Thymus (tissue), 11 donors: Measurements from ENCODE around the gene ARPP21. TPM values are rescaled to one million over a fixed set of nuclear protein-coding genes. Genes with fewer than 3 reads are reported as not detected.
"Not testable (repeated sequence)": the region's sequence is repeated elsewhere in the genome, so short reads cannot be mapped to it uniquely, and the experiment has no call there.

Experiments used
- DNase-seq, 9 donors: peaks; one replicate each; pipeline ENCODE4 v3.0.0-alpha.2; 2013; ENCODE audit warnings: low spot score in 9 of 9, low read depth in 6 of 9, missing footprints in 1 of 9
- H3K27ac ChIP-seq, 2 donors: one replicate each; pipeline ENCODE4 v1.5.1; 2013; ENCODE audit warnings: control low read depth in 1 of 2, low read depth in 1 of 2, low read length in 1 of 2, mild to moderate bottlenecking in 1 of 2, moderate library complexity in 1 of 2
- H3K27me3 ChIP-seq, 2 donors: one replicate each; pipeline ENCODE4 v1.5.1; 2013; ENCODE audit warnings: low read length in 1 of 2; ENCODE audit not compliant: control insufficient read depth in 2 of 2, insufficient read depth in 1 of 2
- H3K36me3 ChIP-seq, 2 donors: one replicate each; pipeline ENCODE4 v1.5.1; 2013; ENCODE audit warnings: low read length in 1 of 2, mild to moderate bottlenecking in 1 of 2, moderate library complexity in 1 of 2; ENCODE audit not compliant: control insufficient read depth in 2 of 2, insufficient read depth in 2 of 2
- H3K4me1 ChIP-seq, 2 donors: one replicate each; pipeline ENCODE4 v1.5.1; 2013; ENCODE audit warnings: low read length in 2 of 2; ENCODE audit not compliant: control insufficient read depth in 2 of 2, insufficient read depth in 2 of 2
- H3K4me3 ChIP-seq, 2 donors: one replicate each; pipeline ENCODE4 v1.5.1; 2013; ENCODE audit warnings: low read length in 2 of 2, control low read depth in 1 of 2, mild to moderate bottlenecking in 1 of 2
- H3K9me3 ChIP-seq, 2 donors: one replicate each; pipeline ENCODE4 v1.5.1; 2013; ENCODE audit warnings: low read length in 1 of 2, mild to moderate bottlenecking in 1 of 2; ENCODE audit not compliant: control insufficient read depth in 2 of 2, insufficient read depth in 1 of 2
- WGBS: extraction: QIAGEN DNeasy Blood & Tissue Kit; methylation state at CpG from one replicate; pipeline ENCODE4 v1.1.7; 2013; 5-methylcytosine and 5-hydroxymethylcytosine counted together
- polyA plus RNA-seq: library from polyadenylated mRNA; stranded (reverse); fragments of 200-250 nt; gene quantifications from one replicate; pipeline ENCODE4 v1.2.3, GENCODE V29; 2013
- total RNA-seq: library from RNA; stranded (reverse); fragments of 120-200 nt; gene quantifications from one replicate; pipeline ENCODE4 v1.2.4, GENCODE V29; 2013
- donor health status: healthy.

Gene ARPP21
- total and polyA plus RNA-seq, 2 donors: 50.8 to 136 TPM

- H3K9me3 ChIP-seq: peaks cover 0 to 3% of the 10 kb centered on the region in 2 donors
- H3K4me1 ChIP-seq: no peaks in the 10 kb centered on the region
- H3K4me3 ChIP-seq: no peak overlapping the region
- WGBS: 93% methylated on average over 7 of the region's 7 CpGs
- no peaks in the 10 kb centered on the region for H3K36me3 ChIP-seq
- H3K27ac ChIP-seq: no peak overlapping the region
- no peaks in the 10 kb centered on the region for H3K27me3 ChIP-seq
- DNase-seq: no peak
Measured at GRCh38 chr3:35602395-35602936, 36.9 kb upstream of the ARPP21 start.

DNA sequence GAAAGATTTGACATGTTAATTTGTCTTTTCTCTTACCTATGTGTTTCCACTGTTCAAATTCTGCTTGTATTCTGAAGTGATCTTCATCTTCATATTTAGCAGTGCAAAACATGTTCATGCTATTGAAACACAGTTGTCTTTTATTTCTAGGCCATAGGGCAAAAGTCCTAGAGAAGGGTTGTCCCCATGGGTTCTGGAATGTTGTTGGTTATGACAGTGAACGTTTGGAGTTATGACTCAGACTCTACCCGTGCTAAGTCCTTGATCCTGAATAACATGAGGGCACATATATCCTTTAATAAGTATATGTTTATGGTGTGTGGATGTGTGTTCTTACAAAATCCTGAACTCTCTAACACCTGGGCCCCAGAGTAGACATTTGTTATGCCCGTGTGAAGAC, 23.0 kb upstream of the ARPP21 start:
- Histone ChIP-seq H3K9me3 (no peaks in the 10 kb centered on the region), H3K4me1 (no peaks in the 10 kb centered on the region), H3K36me3 (no peaks in the 10 kb centered on the region), H3K4me3 (no peak overlapping the region), H3K27me3 (no peaks in the 10 kb centered on the region), H3K27ac (no peak overlapping the region)
- 97% methylated on average over 3 of the region's 3 CpGs for WGBS
- no peak for DNase-seq

GRCh38 chr3:35617370-35617769, 22.0 kb upstream of the ARPP21 start:
- no peak overlapping the region for H3K27ac ChIP-seq
- H3K9me3 ChIP-seq: no peaks in the 10 kb centered on the region
- no peak for DNase-seq
- H3K4me3 ChIP-seq: no peak overlapping the region
- H3K36me3 ChIP-seq: no peaks in the 10 kb centered on the region
- WGBS: 98% methylated on average over 1 of the region's 1 CpG
- H3K27me3 ChIP-seq: no peaks in the 10 kb centered on the region
- no peaks in the 10 kb centered on the region for H3K4me1 ChIP-seq

DNA sequence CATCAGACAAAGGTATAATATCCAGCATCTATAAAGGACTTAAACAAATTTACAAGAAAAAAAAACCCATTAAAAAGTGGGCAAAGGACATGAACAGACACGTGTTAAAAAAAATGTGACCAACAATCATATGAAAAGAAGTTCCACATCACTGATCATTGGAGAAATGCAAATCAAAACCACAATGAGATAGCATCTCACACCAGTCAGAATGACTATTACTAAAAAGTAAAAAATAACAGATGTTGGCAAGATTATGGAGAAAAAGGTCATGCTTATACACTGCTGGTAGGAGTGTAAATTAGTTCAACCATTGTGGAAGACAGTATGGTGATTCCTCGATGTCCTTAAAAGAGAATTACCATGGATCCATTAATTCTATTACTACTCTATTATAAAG, 19.1 kb upstream of the ARPP21 start:
- not testable (repeated sequence) for H3K27ac ChIP-seq, H3K36me3 ChIP-seq, H3K27me3 ChIP-seq, H3K4me3 ChIP-seq, H3K9me3 ChIP-seq, DNase-seq, H3K4me1 ChIP-seq
- WGBS: 83% methylated on average over 2 of the region's 2 CpGs

GRCh38 chr3:35624698-35625097, 14.6 kb upstream of the ARPP21 start:
- DNase-seq: peak in 1 of 9 donors; percentile 47
- WGBS: 50% methylated on average over 2 of the region's 2 CpGs
- H3K36me3 ChIP-seq: no peaks in the 10 kb centered on the region
- no peaks in the 10 kb centered on the region for H3K4me1 ChIP-seq
- no peaks in the 10 kb centered on the region for H3K27me3 ChIP-seq
- H3K4me3 ChIP-seq: no peak overlapping the region
- H3K27ac ChIP-seq: no peak overlapping the region
- H3K9me3 ChIP-seq: no peaks in the 10 kb centered on the region

DNA sequence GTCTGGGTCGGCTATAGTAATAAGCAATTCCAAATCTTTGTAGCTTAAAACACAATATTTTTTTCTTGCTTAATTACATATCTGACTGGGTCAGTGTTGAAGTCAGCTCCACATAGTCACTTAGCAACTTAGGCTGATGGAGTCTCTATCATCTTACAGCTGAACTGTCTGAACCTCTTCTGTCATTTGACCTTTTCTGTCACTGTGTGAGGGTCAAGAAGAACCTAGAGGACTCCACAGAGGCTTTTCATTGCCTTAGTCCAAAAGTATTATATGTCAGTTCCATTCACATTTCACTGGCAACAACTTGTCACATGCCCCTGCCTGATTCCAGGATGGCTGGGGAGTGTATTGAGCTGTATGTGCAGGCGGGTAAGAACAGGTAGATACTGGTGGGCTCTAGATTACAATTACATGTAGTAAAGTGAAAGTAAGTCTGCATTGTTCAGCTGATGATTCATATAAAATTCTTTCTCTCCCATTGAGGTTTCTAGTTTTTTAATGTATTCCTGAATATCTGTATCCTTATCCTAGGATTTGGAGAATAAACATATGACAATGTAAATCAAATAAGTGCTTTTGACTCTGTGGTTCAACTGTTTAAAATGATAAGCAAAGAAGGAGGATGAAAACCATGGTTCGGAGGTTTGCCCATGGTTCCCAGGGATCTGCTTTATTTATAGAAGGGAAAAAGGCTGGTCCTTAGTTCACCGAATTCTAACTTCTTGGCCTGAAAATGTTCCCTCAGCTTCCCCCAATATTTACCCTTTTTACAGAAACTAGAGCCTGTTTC, 5.8 kb upstream of the ARPP21 start:
- Histone ChIP-seq H3K9me3 (peaks cover 0 to under 1% of the 10 kb centered on the region in 2 donors), H3K27me3 (peaks cover 0 to under 1% of the 10 kb centered on the region in 2 donors), H3K27ac (no peak overlapping the region), H3K36me3 (no peaks in the 10 kb centered on the region), H3K4me1 (peaks cover 4 to 20% of the 10 kb centered on the region in 2 donors), H3K4me3 (no peak overlapping the region)
- 76% methylated on average over 4 of the region's 4 CpGs for WGBS
- peak in 1 of 9 donors; percentile 58 for DNase-seq

GRCh38 chr3:35635407-35635806, 3.9 kb upstream of the ARPP21 start:
- DNase-seq: peak in 1 of 9 donors; percentile 31
- H3K4me1 ChIP-seq: peaks cover 4 to 27% of the 10 kb centered on the region in 2 donors
- 65% methylated on average over 3 of the region's 3 CpGs for WGBS

GRCh38 chr3:35635926-35636683, 3.2 kb upstream of the ARPP21 start:
- H3K4me3 ChIP-seq: no peak overlapping the region
- 60% methylated on average over 4 of the region's 4 CpGs for WGBS
- peaks cover 0 to 7% of the 10 kb centered on the region in 2 donors for H3K9me3 ChIP-seq
- peaks cover 4 to 27% of the 10 kb centered on the region in 2 donors for H3K4me1 ChIP-seq
- DNase-seq: peak in 1 of 9 donors; percentile 42
- peak overlapping the region in 1 of 2 donors; percentile 38 for H3K27ac ChIP-seq
- H3K36me3 ChIP-seq: no peaks in the 10 kb centered on the region
- peaks cover 0 to 14% of the 10 kb centered on the region in 2 donors for H3K27me3 ChIP-seq

More at GRCh38 chr3:35635407-35635806, 3.9 kb upstream of the ARPP21 start:
- no peaks in the 10 kb centered on the region for H3K36me3 ChIP-seq
- no peak overlapping the region for H3K4me3 ChIP-seq
- H3K27me3 ChIP-seq: peaks cover 0 to 14% of the 10 kb centered on the region in 2 donors
- H3K27ac ChIP-seq: peak overlapping the region in 1 of 2 donors; percentile 27
- peaks cover 0 to 7% of the 10 kb centered on the region in 2 donors for H3K9me3 ChIP-seq
